IMR-90 (cell line): ENCODE data around the gene CD248. TPM values are rescaled to one million over a fixed set of nuclear protein-coding genes. Genes with fewer than 3 reads are reported as not detected.

Experiments
- ATAC-seq: fragments of 200-7000 bp; cut with Tn5 transposase; 2 replicates; pipeline ENCODE4 v1.9.1; 2020; ENCODE audit warnings: low read depth, mild to moderate bottlenecking, moderate library complexity
- BruUV-seq: library from RNA; stranded (reverse); fragments of 400-500 nt; replicated peaks from 2 replicates; lab custom pipeline; 2021; lab: Mats Ljungman, UMichigan
- CTCF ChIA-PET: fragments of 300-600 bp; formaldehyde crosslinking; extraction: SDS; loops from one replicate; lab custom pipeline; 2021; ENCODE audit warnings: antibody characterized with exemption; lab: Yijun Ruan, JAX
- POLR2A ChIA-PET: fragments of 300-600 bp; sonication (Branson Sonifier 250); formaldehyde crosslinking; loops from one replicate; lab custom pipeline; 2022; ENCODE audit warnings: antibody characterized with exemption; ENCODE audit not compliant: unreplicated experiment; lab: Charles Lee
- DNase-seq: peaks from one replicate; pipeline ENCODE4 v3.0.0; 2013
- H2AFZ ChIP-seq: replicated peaks from 2 replicates; pipeline ENCODE3; 2013; ENCODE audit warnings: low read length, mild to moderate bottlenecking; ENCODE audit not compliant: poor library complexity
- H2AK5ac ChIP-seq: 2 replicates; pipeline ENCODE4 v1.6.1; 2013; ENCODE audit warnings: low read depth, low read length, inconsistent platforms
- H2AK9ac ChIP-seq: replicated peaks from 2 replicates; pipeline ENCODE3; 2013; ENCODE audit warnings: mild to moderate bottlenecking, low read depth, low read length, moderate library complexity; ENCODE audit not compliant: poor library complexity
- H2BK120ac ChIP-seq: 2 replicates; pipeline ENCODE4 v1.6.1; 2013; ENCODE audit warnings: low read depth, low read length, inconsistent platforms
- H2BK15ac ChIP-seq: 3 replicates; pipeline ENCODE4 v1.6.1; 2013; ENCODE audit warnings: low read depth, low read length, inconsistent platforms
- H2BK20ac ChIP-seq: 2 replicates; pipeline ENCODE4 v1.6.1; 2013; ENCODE audit warnings: low read depth, mild to moderate bottlenecking, inconsistent platforms, low read length, moderate library complexity
- H2BK5ac ChIP-seq: 2 replicates; pipeline ENCODE4 v1.6.1; 2013; ENCODE audit warnings: mild to moderate bottlenecking, low read depth, low read length, inconsistent platforms; ENCODE audit not compliant: poor library complexity, severe bottlenecking
- H3K14ac ChIP-seq: replicated peaks from 2 replicates; pipeline ENCODE4 v1.6.1; 2013; ENCODE audit warnings: low read depth, low read length, inconsistent platforms
- H3K18ac ChIP-seq: 2 replicates; pipeline ENCODE4 v1.6.1; 2013; ENCODE audit warnings: low read depth, low read length, control low read depth
- H3K23ac ChIP-seq: 2 replicates; pipeline ENCODE4 v1.6.1; 2013; ENCODE audit warnings: low read depth, low read length, inconsistent platforms
- H3K27ac ChIP-seq: 2 replicates; pipeline ENCODE4 v1.5.1; 2013; ENCODE audit warnings: mild to moderate bottlenecking, control low read depth, low read length; ENCODE audit not compliant: insufficient read depth
- H3K27me3 ChIP-seq: 2 replicates; pipeline ENCODE4 v1.6.1; 2013; ENCODE audit warnings: low read length; ENCODE audit not compliant: control insufficient read depth, insufficient read depth
- H3K36me3 ChIP-seq: 2 replicates; pipeline ENCODE4 v1.6.1; 2013; ENCODE audit warnings: low read length, mixed read lengths; ENCODE audit not compliant: control insufficient read depth, insufficient read depth
- H3K4ac ChIP-seq: 2 replicates; pipeline ENCODE4 v1.6.1; 2013; ENCODE audit warnings: low read depth, low read length, inconsistent platforms
- H3K4me1 ChIP-seq: 2 replicates; pipeline ENCODE4 v1.6.1; 2013; ENCODE audit warnings: low read length, mixed read lengths; ENCODE audit not compliant: control insufficient read depth, insufficient read depth
- H3K4me2 ChIP-seq: 2 replicates; pipeline ENCODE4 v1.6.1; 2013; ENCODE audit warnings: low read depth, mild to moderate bottlenecking, control low read depth, low read length, moderate library complexity
- H3K4me3 ChIP-seq: 2 replicates; pipeline ENCODE4 v1.5.1; 2013; ENCODE audit warnings: low read depth, mild to moderate bottlenecking, control low read depth, low read length, moderate library complexity; ENCODE audit not compliant: insufficient read depth
- H3K56ac ChIP-seq: 2 replicates; pipeline ENCODE4 v1.6.1; 2013; ENCODE audit warnings: low read length, inconsistent platforms; ENCODE audit not compliant: insufficient read depth; ENCODE audit errors: extremely low read depth
- H3K79me1 ChIP-seq, 2 experiments: 2 replicates each; pipeline ENCODE4 v1.6.1; 2013; ENCODE audit warnings: low read length in 2 of 2, inconsistent platforms in 1 of 2, low read depth in 1 of 2
- H3K9ac ChIP-seq: 2 replicates; pipeline ENCODE4 v1.6.1; 2013; ENCODE audit warnings: low read depth, low read length, control low read depth
- H3K9me1 ChIP-seq: 2 replicates; pipeline ENCODE4 v1.6.1; 2013; ENCODE audit warnings: low read length, inconsistent platforms; ENCODE audit not compliant: insufficient read depth
- H3K9me3 ChIP-seq: 2 replicates; pipeline ENCODE4 v1.6.1; 2013; ENCODE audit warnings: low read length; ENCODE audit not compliant: control insufficient read depth, insufficient read depth
- H4K20me1 ChIP-seq: 2 replicates; pipeline ENCODE4 v1.6.1; 2013; ENCODE audit warnings: low read length, inconsistent platforms; ENCODE audit not compliant: insufficient read depth
- H4K5ac ChIP-seq: 2 replicates; pipeline ENCODE4 v1.6.1; 2013; ENCODE audit warnings: mild to moderate bottlenecking, low read depth, low read length, control low read depth
- H4K8ac ChIP-seq, 2 experiments: 2 replicates each; pipeline ENCODE4 v1.6.1; 2013; ENCODE audit warnings: low read depth in 2 of 2, low read length in 2 of 2, control low read depth in 1 of 2, inconsistent platforms in 1 of 2
- H4K91ac ChIP-seq: 2 replicates; pipeline ENCODE4 v1.6.1; 2013; ENCODE audit warnings: low read depth, low read length, inconsistent platforms; ENCODE audit not compliant: insufficient read depth
- RCOR1 ChIP-seq: IDR thresholded peaks from 2 replicates; pipeline ENCODE4 v1.6.1; 2012; ENCODE audit warnings: mild to moderate bottlenecking, low read length, improper control_type of control experiment; ENCODE audit not compliant: insufficient replicate concordance
- RFX5 ChIP-seq: IDR thresholded peaks from 2 replicates; pipeline ENCODE4 v1.8.0; 2012; ENCODE audit warnings: low read depth, mild to moderate bottlenecking, low read length, moderate library complexity
- WGBS, 2 experiments: methylation state at CpG; one replicate each; pipeline versions ENCODE4 v1.1.5 to v1.1.7; 2013; ENCODE audit warnings: missing lambda C conversion rate in 2 of 2; ENCODE audit not compliant: insufficient read length in 1 of 2; ENCODE audit errors: extremely low coverage in 2 of 2; 5-methylcytosine and 5-hydroxymethylcytosine counted together
- dilution Hi-C: fragments of 300-500 bp; cut with HindIII; formaldehyde crosslinking; loops from one replicate; pipeline ENCODE4 v1.14.3; 2018; ENCODE audit warnings: low sequenced_read_pairs; ENCODE audit not compliant: unreplicated experiment
- in situ Hi-C: fragments of 300-500 bp; cut with MboI; formaldehyde crosslinking; loops from 3 replicates; pipeline ENCODE4 v1.14.3; 2019; ENCODE audit warnings: low sequenced_read_pairs, inconsistent platforms, mixed read lengths
- intact Hi-C: fragments of 100-400 bp; cut with micrococcal nuclease; formaldehyde crosslinking; loops from 2 replicates; pipeline ENCODE4 v1.10.0; 2022
- polyA plus RNA-seq, 3 experiments: library from polyadenylated mRNA; depleted of rRNA; stranded (reverse); fragments of >200 nt; gene quantifications; 2 replicates each; pipeline ENCODE4 v1.2.3, GENCODE V29; 2012; ENCODE audit warnings: low replicate concordance in 1 of 3
- total RNA-seq: library from RNA; depleted of rRNA; stranded (reverse); fragments of >200 nt; gene quantifications from 2 replicates; pipeline ENCODE4 v1.2.3, GENCODE V29; 2012

The CD248 gene
- total and polyA plus RNA-seq, 2 of the 4 experiments (the other 2 are of a cell fraction), result 19.5 to 223 TPM

DNA sequence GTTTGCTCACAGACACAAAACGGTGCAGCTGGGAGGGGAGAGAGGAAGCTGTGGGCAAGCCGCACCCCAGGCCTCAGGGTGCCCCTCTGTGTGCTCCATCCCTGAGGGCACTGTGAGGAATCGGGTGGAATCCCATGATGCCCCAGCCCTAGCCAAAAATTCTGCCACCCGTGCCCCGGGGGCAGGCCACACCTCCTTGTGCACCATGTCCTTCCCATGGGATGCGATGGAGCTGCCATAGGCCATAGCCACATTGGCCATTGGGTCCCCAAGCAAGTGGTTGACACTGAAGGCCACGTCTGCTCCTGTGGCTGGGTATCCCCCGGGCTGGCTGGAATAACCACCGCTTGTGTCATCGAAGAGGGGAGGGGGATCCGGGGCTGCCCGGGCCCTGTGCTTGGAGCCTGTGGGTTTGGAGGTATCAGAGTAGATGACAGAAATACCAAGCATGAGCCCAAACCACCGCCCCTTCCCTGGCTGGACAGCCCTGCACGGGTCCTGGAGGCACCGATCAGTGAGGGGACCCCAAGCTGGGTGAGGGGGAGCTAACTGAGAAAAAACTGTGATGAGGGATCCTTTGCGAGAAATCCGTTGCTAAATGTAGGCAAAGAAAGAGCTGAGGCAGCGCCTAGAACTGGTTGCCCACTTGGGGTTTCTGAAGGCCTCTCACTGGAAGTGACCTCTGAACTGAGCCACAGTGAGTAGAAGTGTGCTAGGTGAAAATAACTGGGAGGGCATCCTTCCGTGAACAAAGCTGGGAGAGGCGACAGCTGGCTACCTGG, 28.8 kb downstream of the CD248 start:
- dilution Hi-C loops (no loop called here), intact Hi-C loops (loop anchor here (2.0 kb wide), 1 partner anchor 65 kb away; no protein-coding TSS in a partner anchor), in situ Hi-C loops (no loop called here)
- TF ChIP-seq RFX5, result no peak
- no peak for TF ChIP-seq RCOR1
- peak overlapping the region; percentile 4; the same call in 1 of the 2 replicates for H2BK120ac ChIP-seq
- peaks cover 15 to 40% of the 10 kb centered on the region in 2 experiments; a peak in 3 of 4 replicates for H3K79me1 ChIP-seq
- peak overlapping the region; percentile 99 for H3K14ac ChIP-seq
- H3K4me1 ChIP-seq, result peaks cover 11% of the 10 kb centered on the region
- peak overlapping the region; percentile 38; the same call in 1 of the 2 replicates for H3K18ac ChIP-seq
- WGBS, 2 experiments, result 55% methylated on average over 11 of the region's 20 CpGs; no CpG with 5 or more reads in 1 of the 2 experiments
- peak overlapping the region; percentile 86 for H3K27ac ChIP-seq
- H4K91ac ChIP-seq, result peak overlapping the region; percentile 93
- H3K9ac ChIP-seq, result peak overlapping the region; percentile 99
- H2AFZ ChIP-seq, result peak overlapping the region; percentile 98
- peaks cover 16% of the 10 kb centered on the region; the same call in 1 of the 2 replicates for H3K36me3 ChIP-seq
- peak; percentile 1 for ATAC-seq
- peak overlapping the region; percentile 91 for H2BK5ac ChIP-seq
- H4K20me1 ChIP-seq, result peaks cover 18% of the 10 kb centered on the region
- CTCF ChIA-PET, result no interaction called here
- H4K8ac ChIP-seq, result peak overlapping the region; percentile 90 to 93
- TSS peak; percentile 61 for BruUV-seq
- H3K23ac ChIP-seq, result peak overlapping the region; percentile 91
- H4K5ac ChIP-seq, result peak overlapping the region; percentile 92
- peak overlapping the region; percentile 98 for H3K4ac ChIP-seq
- peak overlapping the region; percentile 96 for H2AK9ac ChIP-seq
- H3K4me2 ChIP-seq, result peak overlapping the region; percentile 98
- peak overlapping the region; percentile 90 for H3K56ac ChIP-seq
- peaks cover 17% of the 10 kb centered on the region for H3K9me1 ChIP-seq
- no peaks in the 10 kb centered on the region for H3K9me3 ChIP-seq
- peak overlapping the region; percentile 69 for H3K4me3 ChIP-seq
- peaks cover 21% of the 10 kb centered on the region for H3K27me3 ChIP-seq
- H2AK5ac ChIP-seq, result peak overlapping the region; percentile 90
- no peak overlapping the region for H2BK15ac ChIP-seq
- H2BK20ac ChIP-seq, result no peak overlapping the region; the same call in 1 of the 2 replicates
- no peak for DNase-seq
- POLR2A ChIA-PET, result no interaction called here
